OCI-LY3 (cell line): ENCODE measurements around the gene LRP10.

ENCODE experiments used
- CTCF ChIP-seq: fragments of 200-600, 300-600 bp; sonication (generic); IDR thresholded peaks from 2 replicates; pipeline ENCODE4 v1.5.1; 2014; ENCODE audit warnings: antibody characterized with exemption, low read length, low read depth
- EZH2phosphoT487 ChIP-seq: fragments of 200-600 bp; shearing (Covaris generic); IDR thresholded peaks from 2 replicates; pipeline ENCODE4 v1.6.1; 2018; ENCODE audit warnings: antibody characterized with exemption, mixed run types, low read depth

- TF ChIP-seq CTCF, result no peak
- no peak for TF ChIP-seq EZH2phosphoT487
Measured at GRCh38 chr14:22906073-22906472, 34.5 kb downstream of the LRP10 start.
